CD4-positive, alpha-beta T cell treated with Interleukin-4 for 4 hours (primary cell): ENCODE measurements around the gene TACSTD2.
"Not testable (repeated sequence)": the region's sequence is repeated elsewhere in the genome, so short reads cannot be mapped to it uniquely, and the experiment has no call there.

Experiments used
- DNase-seq: peaks from one replicate; pipeline ENCODE4 v3.0.0-alpha.2; 2020

Gene TACSTD2

GRCh38 chr1:58586271-58586670 lies 9.2 kb upstream of the TACSTD2 start:
- DNase-seq = no peak

- DNase-seq = no peak
Measured at GRCh38 chr1:58585581-58586151, 8.6 kb upstream of the TACSTD2 start.

GRCh38 chr1:58585166-58585565 lies 8.1 kb upstream of the TACSTD2 start:
- no peak for DNase-seq

GRCh38 chr1:58584082-58584895 lies 7.2 kb upstream of the TACSTD2 start:
- no peak for DNase-seq

GRCh38 chr1:58583496-58583895 lies 6.4 kb upstream of the TACSTD2 start:
- no peak for DNase-seq

GRCh38 chr1:58582143-58582542 lies 5.1 kb upstream of the TACSTD2 start:
- DNase-seq = not testable (repeated sequence)

GRCh38 chr1:58581641-58582040 lies 4.6 kb upstream of the TACSTD2 start:
- no peak for DNase-seq

GRCh38 chr1:58580186-58580585 lies 3.1 kb upstream of the TACSTD2 start:
- DNase-seq = no peak

- no peak for DNase-seq
Measured at GRCh38 chr1:58577654-58578030, 590 bp upstream of the TACSTD2 start.

- DNase-seq = no peak
Measured at GRCh38 chr1:58576325-58576726, 726 bp downstream of the TACSTD2 start.

- no peak for DNase-seq
Measured at GRCh38 chr1:58575551-58576324, 1.3 kb downstream of the TACSTD2 start.

GRCh38 chr1:58574816-58575215 lies 2.2 kb downstream of the TACSTD2 start:
- no peak for DNase-seq

- peak; percentile 44 for DNase-seq
Measured at GRCh38 chr1:58573705-58574591, 3.1 kb downstream of the TACSTD2 start.

- DNase-seq = no peak
Measured at GRCh38 chr1:58573138-58573537, 3.9 kb downstream of the TACSTD2 start.

- no peak for DNase-seq
Measured at GRCh38 chr1:58572690-58573089, 4.4 kb downstream of the TACSTD2 start.

GRCh38 chr1:58571616-58572015 lies 5.4 kb downstream of the TACSTD2 start:
- no peak for DNase-seq

GRCh38 chr1:58570817-58571216 lies 6.2 kb downstream of the TACSTD2 start:
- DNase-seq = no peak

GRCh38 chr1:58570094-58570493 lies 7.0 kb downstream of the TACSTD2 start:
- no peak for DNase-seq

- DNase-seq = no peak
Measured at GRCh38 chr1:58568911-58569310, 8.1 kb downstream of the TACSTD2 start.

GRCh38 chr1:58568271-58568860 lies 8.7 kb downstream of the TACSTD2 start:
- no peak for DNase-seq

GRCh38 chr1:58566339-58566738 lies 10.7 kb downstream of the TACSTD2 start:
- DNase-seq = no peak

- DNase-seq = not testable (repeated sequence)
Measured at GRCh38 chr1:58563715-58564114, 13.3 kb downstream of the TACSTD2 start.
